HG03558 (cell line): ENCODE results near the gene TCP1.
A peak's percentile ranks its signal among the peaks of the same experiment; 100 is the strongest.
"Not testable (repeated sequence)": the region's sequence is repeated elsewhere in the genome, so short reads cannot be mapped to it uniquely, and the experiment has no call there.

Source experiments
- ATAC-seq: cut with Tn5 transposase; IDR thresholded peaks from one replicate; pipeline ENCODE4 v1.9.1; 2021; ENCODE audit warnings: moderate number of reproducible peaks; ENCODE audit not compliant: unreplicated experiment; ENCODE audit errors: extremely low read depth

The TCP1 gene

DNA sequence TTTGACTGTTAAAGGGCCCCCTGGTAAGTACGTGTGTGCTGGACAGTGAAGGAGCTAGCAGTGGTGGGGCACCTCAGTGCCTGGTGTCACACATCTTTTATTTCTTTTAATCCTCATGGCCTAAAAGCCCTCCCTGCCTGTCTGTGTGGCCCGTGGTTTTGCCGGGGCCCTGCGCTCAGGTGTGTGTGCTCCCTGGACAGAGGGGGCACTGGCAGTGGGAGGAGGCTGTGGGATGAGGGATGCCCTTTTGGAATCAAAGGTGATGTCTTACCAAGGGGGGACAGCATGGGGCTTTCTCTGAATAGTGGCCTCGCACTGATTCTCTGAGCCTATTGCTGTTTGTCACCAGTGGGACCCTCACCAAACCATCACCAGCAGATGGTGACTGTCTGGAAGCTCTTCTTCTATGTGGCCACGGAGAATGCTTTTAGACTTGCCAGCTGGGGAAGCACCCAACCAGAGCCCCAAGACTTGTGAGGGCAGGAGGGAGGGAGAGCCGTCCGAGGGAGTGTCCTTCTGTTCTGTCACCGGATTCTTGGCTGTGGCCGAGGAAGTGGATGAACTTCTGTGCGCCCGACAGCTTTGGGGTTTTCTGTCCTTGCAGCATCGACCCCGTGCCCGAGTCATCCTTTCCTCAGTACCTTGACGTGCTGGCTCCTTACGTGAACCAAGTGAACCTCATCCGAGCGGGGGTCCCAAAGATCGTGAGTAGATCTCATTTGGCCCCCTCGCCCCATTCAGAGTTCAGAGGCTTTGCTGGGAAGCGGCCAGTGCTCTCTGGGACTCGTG, 28.7 kb upstream of the TCP1 start:
- ATAC-seq, result no peak

- not testable (repeated sequence) for ATAC-seq
Measured at GRCh38 chr6:159816775-159817174, 27.4 kb upstream of the TCP1 start.

DNA sequence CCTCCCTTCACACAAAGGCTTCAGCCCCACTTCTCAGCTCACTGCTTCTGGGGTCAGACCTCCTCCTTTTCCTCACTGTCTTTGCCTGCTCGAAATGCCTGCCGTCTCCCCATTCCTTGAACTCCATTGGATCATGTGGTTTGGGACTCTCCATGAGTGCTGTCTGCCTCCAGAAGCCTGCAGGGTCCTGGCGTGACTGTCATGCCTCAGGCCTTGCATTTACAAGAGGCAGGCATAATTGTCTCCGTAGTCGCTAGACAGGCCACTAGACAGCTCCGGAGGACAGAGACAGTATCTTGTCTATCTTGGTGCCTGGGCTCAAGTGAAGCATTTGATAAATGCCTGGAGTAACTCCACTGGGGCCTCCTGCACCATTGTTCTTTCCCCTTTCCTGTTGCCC, 26.0 kb upstream of the TCP1 start:
- ATAC-seq, result no peak

GRCh38 chr6:159813781-159814180, 24.4 kb upstream of the TCP1 start:
- no peak for ATAC-seq

DNA sequence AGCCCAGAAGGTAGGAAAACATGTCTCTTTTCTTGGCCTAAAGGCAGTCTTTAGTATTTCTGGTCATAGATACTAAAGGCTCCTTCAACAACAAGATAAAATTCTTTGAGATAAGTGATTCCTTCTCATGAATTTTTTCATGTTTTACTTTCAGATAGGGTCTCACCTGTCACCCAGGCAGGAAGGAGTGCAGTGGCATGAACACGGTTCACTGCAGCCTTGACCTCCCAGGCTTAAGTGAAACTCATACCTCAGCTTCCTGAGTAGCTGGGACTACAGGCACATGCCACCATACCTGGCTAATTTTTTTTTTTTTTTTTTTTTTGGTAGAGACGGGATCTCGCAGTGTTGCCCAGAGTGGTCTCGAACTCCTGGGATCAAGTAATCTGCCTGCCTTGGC, 19.7 kb upstream of the TCP1 start:
- no peak for ATAC-seq

- ATAC-seq, result no peak
Measured at GRCh38 chr6:159808647-159809046, 19.2 kb upstream of the TCP1 start.

DNA sequence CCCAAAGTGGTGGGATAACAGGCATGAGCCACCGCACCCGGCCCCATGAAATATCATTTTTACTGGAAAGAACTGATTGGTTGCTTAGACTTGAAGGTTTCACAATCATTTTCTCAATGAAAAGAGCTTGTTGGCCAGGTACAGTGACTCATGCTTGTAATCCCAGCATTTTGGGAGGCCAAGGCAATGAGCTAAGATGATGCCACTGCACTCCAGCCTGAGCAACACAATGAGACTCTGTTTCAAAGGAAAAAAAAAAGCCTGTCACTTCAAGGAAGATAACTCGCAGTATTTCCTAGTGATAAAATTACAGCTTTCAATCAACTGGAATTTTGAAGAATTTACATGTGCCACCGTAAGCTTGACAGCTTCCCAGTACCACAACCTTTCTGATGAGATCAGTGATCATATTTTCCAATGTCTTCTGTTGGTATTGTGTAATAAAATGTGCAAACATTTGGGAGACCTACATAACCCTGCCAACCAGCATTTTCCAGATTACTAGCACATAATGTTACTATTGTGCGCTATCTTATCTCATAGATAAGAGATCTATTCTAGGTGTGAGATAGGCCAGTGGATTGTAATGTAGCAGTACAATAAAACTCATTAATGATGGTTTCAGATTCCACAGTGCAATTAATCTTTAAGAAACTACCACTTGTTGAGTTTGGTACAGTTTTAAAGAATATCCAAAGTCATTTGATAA, 17.9 kb upstream of the TCP1 start:
- ATAC-seq, result no peak

- no peak for ATAC-seq
Measured at GRCh38 chr6:159806021-159806458, 16.6 kb upstream of the TCP1 start.

DNA sequence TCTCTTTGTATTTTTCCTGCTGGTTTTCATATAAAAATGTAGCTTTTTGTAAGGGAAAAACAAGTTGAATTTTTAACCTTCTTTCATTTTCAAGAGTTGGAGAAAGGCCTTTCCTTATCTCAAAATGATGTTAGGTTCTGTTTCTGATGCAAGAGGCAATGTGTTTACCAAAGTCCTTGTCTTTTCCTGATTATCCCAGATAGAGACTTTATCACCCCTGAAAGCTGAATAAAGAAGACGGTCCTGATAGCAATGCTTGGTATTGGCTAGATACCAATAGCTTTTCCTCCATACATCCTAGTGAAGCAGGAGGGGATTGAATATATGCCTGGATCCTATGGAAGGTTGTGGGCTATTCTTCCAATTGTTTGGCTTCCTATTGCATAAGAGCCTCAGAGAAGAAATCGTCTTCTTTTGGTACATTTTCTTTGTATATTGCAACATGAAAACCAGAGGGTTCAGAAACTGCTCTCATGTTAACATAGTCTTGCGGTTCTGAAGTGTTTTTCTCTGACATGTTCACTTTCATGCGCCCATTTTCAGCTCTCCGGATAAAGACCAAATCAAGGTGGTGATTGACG, 16.1 kb upstream of the TCP1 start:
- ATAC-seq, result no peak

DNA sequence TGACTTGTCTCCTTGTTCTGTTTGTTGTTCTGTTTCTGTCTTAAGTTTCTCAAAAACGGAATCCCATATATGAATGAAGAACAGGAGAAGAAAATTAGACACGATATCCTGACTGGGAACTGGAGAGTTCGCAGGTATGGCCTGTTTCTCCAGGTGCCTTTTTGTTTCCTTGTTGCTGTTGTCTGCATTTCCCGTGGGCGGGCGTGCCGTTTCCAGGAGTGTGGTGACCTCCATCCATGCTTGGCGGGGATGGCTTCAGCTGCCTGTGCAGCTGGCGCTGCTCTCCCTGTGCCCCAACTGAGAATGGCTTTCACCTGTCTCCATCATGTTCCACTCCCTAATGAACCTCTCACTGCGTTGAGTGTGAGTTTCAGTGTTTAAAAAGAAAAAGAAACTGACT, 15.1 kb upstream of the TCP1 start:
- no peak for ATAC-seq

DNA sequence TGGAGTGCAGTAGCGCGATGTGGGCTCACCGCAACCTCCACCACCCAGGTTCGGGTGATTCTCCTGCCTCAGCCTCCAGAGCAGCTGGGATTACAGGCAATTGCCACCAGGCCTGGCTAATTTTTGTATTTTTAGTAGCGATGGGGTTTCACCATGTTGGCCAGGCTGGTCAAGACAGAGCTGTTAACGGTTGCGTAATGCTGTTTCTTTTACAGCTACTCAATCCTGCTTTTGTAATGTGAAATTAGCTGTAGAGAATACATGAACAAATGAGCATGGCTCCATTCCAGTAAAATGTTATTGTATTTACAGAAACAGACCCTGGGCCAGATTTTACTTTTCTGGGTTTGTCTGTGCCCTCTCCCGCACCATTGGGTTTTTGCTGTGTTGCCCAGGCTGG, 12.5 kb upstream of the TCP1 start:
- no peak for ATAC-seq

DNA sequence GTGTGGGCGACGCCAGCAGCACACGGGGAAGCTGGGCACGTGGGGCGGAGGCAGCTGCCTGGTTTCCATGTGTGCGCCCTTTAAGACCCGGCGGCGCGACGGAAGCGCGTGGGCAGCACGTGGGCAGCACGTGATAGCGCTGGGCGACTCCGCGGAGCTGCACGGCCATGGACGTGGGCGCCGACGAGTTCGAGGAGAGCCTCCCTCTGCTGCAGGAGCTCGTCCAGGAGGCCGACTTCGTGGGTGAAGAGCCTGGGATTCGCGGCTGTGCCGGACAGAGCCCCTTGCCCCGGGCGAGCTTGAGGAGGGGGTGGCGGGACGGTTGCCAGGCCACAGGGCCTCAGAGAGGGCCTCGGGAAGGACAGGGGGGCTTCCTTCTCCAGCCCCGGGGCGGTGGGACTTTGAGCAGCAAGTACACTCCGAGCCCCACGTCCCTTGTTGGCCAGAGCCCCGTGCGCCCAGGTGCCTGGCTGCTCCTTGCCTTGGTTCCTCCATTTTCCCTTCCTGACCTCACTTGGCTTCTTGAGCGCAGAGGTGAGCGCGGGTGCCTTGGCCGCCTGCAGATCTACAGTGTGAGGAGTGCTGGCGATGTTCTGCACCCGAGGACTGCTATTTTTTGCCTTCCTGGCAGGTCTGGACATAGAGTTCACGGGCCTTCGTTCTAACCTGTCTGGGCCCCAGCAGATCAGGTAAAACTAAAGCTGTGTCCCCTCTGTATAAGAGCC, 10.9 kb upstream of the TCP1 start, which contains the start of gene PNLDC1:
TSS of gene PNLDC1 (plus strand) at position 136 of the 725 bp plus-strand sequence. CDS start at position 168, 32 bp downstream.
- no peak for ATAC-seq

GRCh38 chr6:159797554-159797953, 8.2 kb upstream of the TCP1 start:
- ATAC-seq, result no peak

DNA sequence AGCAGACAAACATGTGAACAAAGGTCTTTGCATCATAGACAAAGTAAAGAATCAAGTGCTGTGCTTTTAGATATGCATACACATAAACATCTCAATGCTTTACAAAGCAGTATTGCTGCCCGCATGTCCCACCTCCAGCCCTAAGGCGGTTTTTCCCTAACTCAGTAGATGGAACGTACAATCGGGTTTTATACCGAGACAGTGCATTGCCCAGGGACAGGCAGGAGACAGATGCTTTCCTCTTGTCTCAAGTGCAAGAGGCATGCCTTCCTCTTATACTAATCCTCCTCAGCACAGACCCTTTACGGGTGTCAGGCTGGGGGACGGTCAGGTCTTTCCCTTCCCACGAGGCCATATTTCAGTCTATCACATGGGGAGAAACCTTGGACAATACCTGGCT, 5.6 kb upstream of the TCP1 start:
- not testable (repeated sequence) for ATAC-seq

DNA sequence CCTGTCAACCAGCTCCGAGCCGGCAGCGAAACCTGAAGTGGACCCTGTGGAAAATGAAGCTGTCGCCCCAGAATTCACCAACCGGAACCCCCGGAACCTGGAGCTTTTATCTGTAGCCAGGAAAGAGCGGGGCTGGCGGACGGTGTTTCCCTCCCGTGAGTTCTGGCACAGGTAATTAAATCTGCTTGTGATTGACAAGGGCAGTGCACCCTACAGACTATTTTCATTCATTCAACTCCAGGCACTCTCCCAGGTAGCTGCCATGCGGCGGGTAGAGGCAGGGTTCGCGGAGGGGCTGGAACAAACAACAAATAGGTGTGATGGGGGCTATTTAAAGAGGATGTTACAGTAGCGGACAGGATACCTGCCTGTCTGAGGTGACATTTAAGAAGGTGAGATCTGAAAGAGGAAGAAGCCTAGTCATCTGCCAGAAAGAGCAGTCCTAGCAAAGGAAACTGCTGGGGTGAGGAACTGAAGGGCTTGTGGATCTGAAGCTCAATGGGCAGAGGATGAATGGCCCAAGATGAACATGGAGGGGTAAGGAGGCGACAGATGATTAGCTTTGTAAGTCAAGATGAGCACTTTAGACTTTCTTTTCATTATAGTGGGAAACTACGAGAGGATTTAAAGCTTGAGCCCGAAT, 1.7 kb upstream of the TCP1 start:
- ATAC-seq, result no peak

DNA sequence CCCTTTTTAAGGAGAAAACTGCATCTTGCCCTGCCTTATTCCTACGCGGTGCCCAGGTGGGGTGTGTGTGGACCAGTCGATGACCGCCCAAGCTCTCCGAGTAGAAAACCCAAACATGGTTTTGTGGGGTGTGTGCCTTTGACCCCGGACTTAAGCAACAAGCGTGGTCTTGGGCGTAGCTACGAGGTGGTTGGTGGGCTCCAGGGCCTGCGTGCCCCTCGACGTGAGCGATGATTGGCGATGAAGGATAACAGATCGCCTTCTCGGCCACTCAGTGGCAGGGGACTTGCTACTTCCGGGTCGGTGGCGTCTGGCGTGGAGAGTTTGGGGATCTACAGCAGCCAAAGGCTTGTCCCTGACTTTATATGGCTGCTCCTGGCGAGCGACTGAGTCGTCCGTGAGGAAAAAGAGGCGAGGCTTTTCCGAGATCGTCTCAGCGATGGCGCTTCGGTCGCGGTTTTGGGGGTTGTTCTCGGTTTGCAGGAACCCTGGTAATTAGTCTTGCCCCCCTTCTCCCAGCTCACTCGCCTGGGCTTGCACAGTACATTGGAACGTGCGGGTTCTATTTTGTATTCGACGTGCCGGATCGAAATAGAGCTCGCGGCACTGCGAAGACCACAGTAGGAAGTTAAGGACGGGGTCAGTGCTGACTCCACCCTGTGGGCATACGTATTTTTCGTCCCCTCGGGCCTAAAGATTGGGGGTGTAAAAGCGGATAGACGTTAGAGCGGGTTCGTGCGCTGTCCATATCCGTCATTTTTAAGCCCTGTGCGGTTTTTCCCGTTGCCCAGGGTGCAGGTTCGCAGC, 950 bp upstream of the TCP1 start, which contains the start of gene MRPL18:
TSS of gene MRPL18 (plus strand) at position 319 of the 807 bp plus-strand sequence. CDS start at position 440, 121 bp downstream.
- peak; percentile 80 for ATAC-seq

GRCh38 chr6:159788753-159789376, 537 bp downstream of the TCP1 start:
- no peak for ATAC-seq

DNA sequence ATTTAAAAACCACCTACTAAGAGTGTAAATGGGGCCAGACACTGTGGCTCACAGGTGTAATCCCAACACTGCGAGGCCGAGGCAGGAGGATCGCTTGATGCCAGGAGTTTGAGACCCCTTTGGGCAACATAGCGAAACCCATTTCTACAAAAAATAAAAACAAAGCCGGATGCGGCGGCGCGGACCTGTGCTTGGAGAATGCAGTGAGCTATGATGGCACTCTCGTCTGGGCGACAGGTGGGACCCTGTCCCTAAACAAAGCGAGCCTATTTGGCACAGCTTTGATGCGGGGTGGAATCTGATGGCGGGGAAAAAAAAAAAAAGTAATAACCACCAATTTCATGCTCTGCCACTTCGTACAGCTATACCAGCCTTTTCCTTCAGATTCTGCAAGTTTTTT, 1.1 kb downstream of the TCP1 start:
- no peak for ATAC-seq
